Ascending aorta (tissue), 2 donors: ENCODE data around the gene TDP2. TPM values are rescaled to one million over a fixed set of nuclear protein-coding genes. Genes with fewer than 3 reads are reported as not detected.

Source experiments
- DNase-seq, 2 donors: peaks; one replicate each; pipeline ENCODE4 v3.0.0-alpha.2; 2019; ENCODE audit warnings: low spot score in 2 of 2
- H3K27ac ChIP-seq, 2 donors: fragments of 200-600 bp; sonication (generic); one replicate each; pipeline ENCODE4 v1.5.1; 2016 to 2017; ENCODE audit warnings: mild to moderate bottlenecking in 1 of 2
- H3K27me3 ChIP-seq: fragments of 200-600 bp; sonication (generic); one replicate; pipeline ENCODE4 v1.5.1; 2017
- H3K36me3 ChIP-seq, 2 donors: fragments of 200-600 bp; sonication (generic); one replicate each; pipeline ENCODE4 v1.5.1; 2016
- H3K4me1 ChIP-seq, 2 donors: fragments of 200-600 bp; sonication (generic); one replicate each; pipeline ENCODE4 v1.5.1; 2016 to 2017; ENCODE audit warnings: mild to moderate bottlenecking in 1 of 2
- H3K4me3 ChIP-seq, 2 donors: fragments of 200-600 bp; sonication (generic); one replicate each; pipeline ENCODE4 v1.5.1; 2016 to 2017; ENCODE audit warnings: mild to moderate bottlenecking in 1 of 2
- H3K9me3 ChIP-seq, 2 donors: fragments of 200-600 bp; sonication (generic); one replicate each; pipeline ENCODE4 v1.5.1; 2016
- intact Hi-C: fragments of 100-400 bp; cut with DNase I; formaldehyde crosslinking; loops from one replicate; pipeline ENCODE4 v1.15.1; 2023
- total RNA-seq: library from RNA; depleted of rRNA; stranded (reverse); fragments of >200 nt; gene quantifications from one replicate; pipeline ENCODE4 v1.1.0, GENCODE V29; 2016
- TF ChIP-seq, protein P1 (sequence below), 3 experiments: fragments of 200-600 bp in 2 of 3; fragments of 450-650 bp in 1 of 3; sonication (generic) in 2 of 3; IDR thresholded peaks; one replicate each; pipeline ENCODE4 v1.5.1; 2016 to 2019; ENCODE audit warnings: antibody characterized with exemption in 3 of 3, mild to moderate bottlenecking in 1 of 3, moderate library complexity in 1 of 3

The TDP2 gene, protein sequence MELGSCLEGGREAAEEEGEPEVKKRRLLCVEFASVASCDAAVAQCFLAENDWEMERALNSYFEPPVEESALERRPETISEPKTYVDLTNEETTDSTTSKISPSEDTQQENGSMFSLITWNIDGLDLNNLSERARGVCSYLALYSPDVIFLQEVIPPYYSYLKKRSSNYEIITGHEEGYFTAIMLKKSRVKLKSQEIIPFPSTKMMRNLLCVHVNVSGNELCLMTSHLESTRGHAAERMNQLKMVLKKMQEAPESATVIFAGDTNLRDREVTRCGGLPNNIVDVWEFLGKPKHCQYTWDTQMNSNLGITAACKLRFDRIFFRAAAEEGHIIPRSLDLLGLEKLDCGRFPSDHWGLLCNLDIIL
- total RNA-seq: 5.6 TPM

DNA sequence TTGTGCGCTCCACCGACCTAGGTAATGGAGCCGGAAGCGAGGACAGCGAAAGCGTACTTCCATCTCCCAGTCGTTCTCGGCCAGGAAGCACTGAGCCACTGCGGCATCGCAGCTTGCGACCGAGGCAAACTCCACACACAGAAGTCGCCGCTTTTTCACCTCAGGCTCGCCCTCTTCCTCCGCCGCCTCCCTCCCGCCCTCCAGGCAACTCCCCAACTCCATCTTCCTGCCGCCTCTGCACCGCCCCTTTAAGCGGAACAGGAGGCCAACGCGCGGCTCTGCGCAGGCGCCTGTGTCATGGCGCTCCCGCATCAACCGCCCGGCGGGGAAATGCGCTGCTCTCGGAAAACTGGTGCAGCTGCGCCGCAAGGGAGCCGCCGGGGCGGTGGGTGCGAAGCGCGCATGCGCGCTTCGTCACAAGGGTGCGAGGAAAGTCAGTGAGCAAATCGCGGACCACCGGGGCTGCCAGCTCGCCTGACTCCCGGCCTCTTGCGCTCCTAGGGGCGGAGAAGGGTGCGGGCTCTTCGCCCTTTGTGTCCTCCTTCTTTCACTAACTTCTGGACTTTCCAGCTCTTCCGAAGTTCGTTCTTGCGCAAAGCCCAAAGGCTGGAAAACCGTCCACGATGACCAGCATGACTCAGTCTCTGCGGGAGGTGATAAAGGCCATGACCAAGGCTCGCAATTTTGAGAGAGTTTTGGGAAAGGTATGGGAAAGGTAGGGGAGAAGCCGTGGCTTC, at the start of gene TDP2, which contains the start of gene ACOT13:
Gene TDP2, minus strand, starts transcription at position 259 of the 737 bp plus-strand sequence. Its CDS starts 37 bp downstream, at position 222.
Gene ACOT13, plus strand, starts transcription at position 437 of the 737 bp plus-strand sequence. Its CDS starts 187 bp downstream, at position 624.
- Histone ChIP-seq H3K4me1 (peaks cover 4 to 13% of the 10 kb centered on the region in 2 donors), H3K4me3 (peak within 1 kb of the TSS; percentile 85 to 99), H3K27me3 (no peaks in the 10 kb centered on the region), H3K27ac (peak within 1 kb of the TSS; percentile 90 to 95), H3K36me3 (peaks cover 0 to 12% of the 10 kb centered on the region in 2 donors), H3K9me3 (no peaks in the 10 kb centered on the region)
- TF ChIP-seq, protein P1, sequence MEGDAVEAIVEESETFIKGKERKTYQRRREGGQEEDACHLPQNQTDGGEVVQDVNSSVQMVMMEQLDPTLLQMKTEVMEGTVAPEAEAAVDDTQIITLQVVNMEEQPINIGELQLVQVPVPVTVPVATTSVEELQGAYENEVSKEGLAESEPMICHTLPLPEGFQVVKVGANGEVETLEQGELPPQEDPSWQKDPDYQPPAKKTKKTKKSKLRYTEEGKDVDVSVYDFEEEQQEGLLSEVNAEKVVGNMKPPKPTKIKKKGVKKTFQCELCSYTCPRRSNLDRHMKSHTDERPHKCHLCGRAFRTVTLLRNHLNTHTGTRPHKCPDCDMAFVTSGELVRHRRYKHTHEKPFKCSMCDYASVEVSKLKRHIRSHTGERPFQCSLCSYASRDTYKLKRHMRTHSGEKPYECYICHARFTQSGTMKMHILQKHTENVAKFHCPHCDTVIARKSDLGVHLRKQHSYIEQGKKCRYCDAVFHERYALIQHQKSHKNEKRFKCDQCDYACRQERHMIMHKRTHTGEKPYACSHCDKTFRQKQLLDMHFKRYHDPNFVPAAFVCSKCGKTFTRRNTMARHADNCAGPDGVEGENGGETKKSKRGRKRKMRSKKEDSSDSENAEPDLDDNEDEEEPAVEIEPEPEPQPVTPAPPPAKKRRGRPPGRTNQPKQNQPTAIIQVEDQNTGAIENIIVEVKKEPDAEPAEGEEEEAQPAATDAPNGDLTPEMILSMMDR (IDR thresholded peaks at IDR 0.05): peak; percentile 50 to 74 (median 52)
- DNase-seq: peak; percentile 86 to 98
- intact Hi-C loops: loop anchor here (1.0 to 5.0 kb wide), 3 partner anchors 54 to 105 kb away; partner anchors contain the start of gene GMNN

DNA sequence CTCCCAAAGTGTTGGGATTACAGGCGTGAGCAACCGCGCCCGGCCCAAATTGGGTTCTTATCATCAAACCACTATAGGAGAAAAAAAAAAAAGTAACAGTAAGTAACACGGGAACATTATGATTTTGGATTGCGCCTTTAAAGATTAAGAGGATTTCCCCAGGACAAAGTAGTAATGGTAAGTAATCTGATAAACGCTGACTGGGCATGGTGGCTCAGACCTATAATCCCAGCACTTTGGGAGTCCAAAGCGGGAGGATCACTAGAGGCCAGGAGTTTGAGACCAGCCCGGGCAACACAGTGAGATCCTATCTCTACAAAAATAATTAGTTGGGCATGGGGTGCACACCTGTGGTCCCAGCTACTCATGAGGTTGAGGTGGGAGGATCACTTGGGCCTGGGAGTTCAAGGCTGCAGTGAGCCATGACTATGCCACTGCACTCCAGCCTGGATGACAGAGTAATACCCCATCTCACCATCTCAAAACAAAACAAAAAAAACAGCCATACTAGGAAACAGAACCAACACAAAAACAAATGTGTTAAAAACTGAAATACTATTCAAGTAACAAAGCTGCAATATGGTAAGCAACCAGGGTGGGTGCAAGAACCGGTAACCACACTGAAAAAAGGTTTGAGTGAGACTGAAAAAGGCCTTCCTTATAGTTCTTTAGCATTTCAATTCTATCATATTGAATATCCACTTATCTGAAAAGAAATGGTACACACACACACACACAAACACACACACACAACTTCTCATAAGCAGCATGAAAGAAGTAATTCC, 44.0 kb upstream of the TDP2 start:
- no peak for DNase-seq
- Histone ChIP-seq H3K27me3 (no peaks in the 10 kb centered on the region), H3K9me3 (no peaks in the 10 kb centered on the region), H3K36me3 (peaks cover 78 to 100% of the 10 kb centered on the region in 2 donors), H3K27ac (no peak overlapping the region), H3K4me3 (no peak overlapping the region), H3K4me1 (peaks cover 0 to 35% of the 10 kb centered on the region in 2 donors)
- TF ChIP-seq, protein P1 (IDR thresholded peaks at IDR 0.05): no peak
- intact Hi-C loops: no loop called here

DNA sequence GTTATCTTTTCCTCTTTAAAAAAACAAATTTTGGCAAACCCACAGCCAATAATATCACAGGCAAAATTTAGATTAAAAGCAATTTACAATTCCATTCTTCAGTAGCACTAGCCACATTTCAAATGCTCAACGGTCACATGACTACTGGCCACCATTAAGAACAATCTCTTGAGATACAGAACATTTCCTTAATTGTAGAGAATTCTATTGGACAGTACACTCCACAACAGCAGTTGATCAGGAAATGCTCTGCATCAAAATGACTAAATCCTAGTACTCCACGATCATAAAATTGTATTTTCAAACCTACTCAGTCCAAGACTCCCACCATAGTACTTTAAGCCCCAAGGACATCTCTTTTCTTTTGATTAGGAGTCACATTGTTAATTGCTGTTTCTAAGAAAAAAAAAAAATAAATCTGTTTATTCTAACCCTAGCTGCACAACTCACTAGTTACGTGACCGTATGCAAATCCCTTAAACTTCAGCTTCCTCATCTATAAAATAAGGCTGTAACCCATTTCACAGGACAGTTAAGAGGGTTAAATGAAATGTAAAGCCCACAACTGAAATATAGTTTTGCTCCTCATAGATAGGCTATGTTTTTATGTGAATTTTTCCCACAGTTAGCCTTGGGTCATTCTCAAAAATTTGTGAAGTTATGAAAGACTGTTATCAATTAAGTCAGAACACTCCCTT, 42.5 kb upstream of the TDP2 start:
- no peak overlapping the region for H3K27ac ChIP-seq
- H3K27me3 ChIP-seq: no peaks in the 10 kb centered on the region
- TF ChIP-seq, protein P1 (IDR thresholded peaks at IDR 0.05): no peak
- H3K36me3 ChIP-seq: peaks cover 71 to 100% of the 10 kb centered on the region in 2 donors
- intact Hi-C loops: no loop called here
- peaks cover 0 to 24% of the 10 kb centered on the region in 2 donors for H3K4me1 ChIP-seq
- DNase-seq: no peak
- no peaks in the 10 kb centered on the region for H3K9me3 ChIP-seq
- H3K4me3 ChIP-seq: no peak overlapping the region

DNA sequence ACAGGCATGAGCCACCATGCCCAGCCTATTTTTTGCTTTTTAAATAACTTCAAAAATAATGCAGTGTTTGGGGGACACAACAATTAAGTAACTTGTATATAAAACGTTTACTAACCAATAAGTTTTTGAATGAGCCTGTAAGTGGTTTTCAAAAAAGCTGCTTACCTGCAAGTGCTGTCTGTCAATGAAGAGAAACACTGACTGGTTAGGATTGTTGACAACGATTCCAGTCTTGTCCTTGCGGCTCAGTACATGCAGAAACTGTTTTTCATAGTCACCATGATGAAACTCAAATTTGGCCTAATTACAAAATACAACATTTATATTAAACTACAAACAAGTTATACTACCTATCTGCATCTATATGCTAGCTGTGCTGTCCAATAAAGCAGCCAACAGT, 41.9 kb upstream of the TDP2 start:
- peaks cover 65 to 100% of the 10 kb centered on the region in 2 donors for H3K36me3 ChIP-seq
- DNase-seq: no peak
- intact Hi-C loops: no loop called here

More for the DNA sequence above, 41.9 kb upstream of the TDP2 start:
- Histone ChIP-seq H3K4me1 (peaks cover 0 to 20% of the 10 kb centered on the region in 2 donors), H3K4me3 (no peak overlapping the region), H3K27me3 (no peaks in the 10 kb centered on the region), H3K9me3 (no peaks in the 10 kb centered on the region), H3K27ac (no peak overlapping the region)
- TF ChIP-seq, protein P1 (IDR thresholded peaks at IDR 0.05): no peak
